ENCODE results near the gene PSMG1.
"Not testable (repeated sequence)": the region's sequence is repeated elsewhere in the genome, so short reads cannot be mapped to it uniquely, and the experiment has no call there.

PSMG1 gene, protein sequence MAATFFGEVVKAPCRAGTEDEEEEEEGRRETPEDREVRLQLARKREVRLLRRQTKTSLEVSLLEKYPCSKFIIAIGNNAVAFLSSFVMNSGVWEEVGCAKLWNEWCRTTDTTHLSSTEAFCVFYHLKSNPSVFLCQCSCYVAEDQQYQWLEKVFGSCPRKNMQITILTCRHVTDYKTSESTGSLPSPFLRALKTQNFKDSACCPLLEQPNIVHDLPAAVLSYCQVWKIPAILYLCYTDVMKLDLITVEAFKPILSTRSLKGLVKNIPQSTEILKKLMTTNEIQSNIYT

DNA sequence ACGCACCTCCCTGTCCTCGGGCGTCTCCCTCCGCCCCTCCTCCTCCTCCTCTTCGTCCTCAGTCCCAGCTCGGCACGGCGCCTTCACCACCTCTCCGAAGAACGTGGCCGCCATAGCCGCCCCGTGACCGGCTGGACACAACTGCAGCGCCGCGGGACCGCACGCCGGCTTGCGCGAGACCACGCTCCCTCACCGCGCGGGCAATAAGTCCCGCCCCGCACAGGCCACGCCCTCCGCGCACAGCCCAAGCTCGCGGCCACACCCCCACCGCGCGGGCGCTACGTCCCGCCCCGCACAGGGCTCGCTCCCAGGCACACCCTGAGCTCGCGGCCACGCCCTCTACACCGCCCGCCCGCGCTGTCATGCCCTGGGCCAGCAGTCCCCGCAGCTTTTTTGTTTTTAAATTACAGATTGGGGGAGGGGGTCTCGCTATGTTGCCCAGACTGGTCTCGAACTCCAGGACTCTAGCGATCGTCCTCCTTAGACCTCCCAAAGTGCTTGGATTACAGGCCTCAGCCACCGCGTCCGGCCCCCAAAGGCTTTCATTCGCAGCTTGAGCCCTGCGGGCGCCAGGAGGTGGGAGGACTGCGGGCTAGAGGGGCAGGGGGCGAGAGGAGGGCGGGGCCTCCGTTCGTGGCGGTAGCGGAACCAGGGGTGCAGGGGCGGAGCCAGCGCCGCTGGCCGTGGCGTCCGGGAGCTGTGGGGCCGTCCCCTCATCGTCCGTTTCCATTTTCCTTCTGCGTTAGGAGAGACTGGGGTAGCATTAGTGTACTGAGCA, at the start of gene PSMG1:
PSMG1 (minus strand) TSS at position 180 of the 778 bp plus-strand sequence; CDS start at position 114, 66 bp downstream.
- DNase-seq = peak; percentile 94

DNA sequence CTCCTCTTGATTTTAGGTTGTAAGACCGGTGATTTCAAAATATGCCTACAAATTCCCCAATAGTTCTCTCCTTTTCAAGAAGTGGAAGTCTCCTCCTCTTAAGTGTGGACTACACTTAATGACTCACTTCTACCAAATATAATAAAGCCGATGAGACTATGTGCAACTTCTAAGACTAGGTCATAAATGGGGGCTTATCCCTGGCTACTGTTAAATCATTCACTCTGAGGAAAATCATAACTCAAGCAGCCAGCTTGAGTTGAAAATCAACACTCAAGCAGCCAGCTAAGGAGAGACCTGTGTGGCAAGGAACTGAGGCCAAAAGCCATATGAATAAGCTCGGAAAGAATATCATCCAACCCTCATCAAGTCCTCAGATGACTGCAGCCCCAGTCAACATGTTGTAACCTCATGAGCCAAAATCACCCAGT, 49.6 kb upstream of the PSMG1 start:
- DNase-seq = no peak

DNA sequence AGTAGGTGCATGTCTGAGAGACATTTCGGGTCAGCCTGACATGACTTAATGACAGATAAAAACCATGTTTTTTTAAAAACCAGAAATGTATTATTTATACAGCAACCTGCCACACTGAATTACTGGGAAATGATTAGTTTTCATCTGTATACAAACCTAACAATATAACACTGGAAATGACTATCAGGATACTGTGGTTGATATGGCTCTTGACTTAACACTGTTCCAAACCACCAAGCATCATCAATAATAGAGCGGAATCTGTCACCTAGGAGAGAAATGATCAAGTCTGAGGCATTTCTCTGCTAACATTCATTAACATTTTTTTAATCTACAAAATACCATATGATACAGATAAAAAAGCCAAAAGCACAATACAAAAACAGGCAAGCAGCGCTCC, 41.7 kb upstream of the PSMG1 start:
- no peak for DNase-seq

DNA sequence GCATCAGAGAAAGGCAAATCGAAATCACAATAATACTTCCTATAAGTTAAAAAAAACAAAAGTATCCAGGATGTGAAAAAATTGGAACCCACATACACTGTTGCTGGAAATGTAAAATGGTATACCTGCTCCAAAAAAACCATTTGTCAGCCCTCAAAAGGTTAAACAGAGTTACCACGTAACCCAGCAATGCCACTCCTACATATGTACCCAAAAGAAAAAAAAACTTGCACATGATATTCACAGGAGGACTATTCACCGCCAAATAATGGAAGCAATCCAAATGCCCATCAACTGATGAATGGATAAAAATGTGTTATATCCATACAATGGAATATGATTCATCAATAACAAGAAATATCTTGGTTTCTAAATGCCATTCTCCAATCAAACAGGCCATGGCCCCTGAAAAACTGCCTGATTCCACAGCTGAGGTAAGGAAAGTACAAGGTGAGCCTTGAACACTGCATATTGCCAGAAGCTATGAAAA, 38.8 kb upstream of the PSMG1 start:
- no peak for DNase-seq

DNA sequence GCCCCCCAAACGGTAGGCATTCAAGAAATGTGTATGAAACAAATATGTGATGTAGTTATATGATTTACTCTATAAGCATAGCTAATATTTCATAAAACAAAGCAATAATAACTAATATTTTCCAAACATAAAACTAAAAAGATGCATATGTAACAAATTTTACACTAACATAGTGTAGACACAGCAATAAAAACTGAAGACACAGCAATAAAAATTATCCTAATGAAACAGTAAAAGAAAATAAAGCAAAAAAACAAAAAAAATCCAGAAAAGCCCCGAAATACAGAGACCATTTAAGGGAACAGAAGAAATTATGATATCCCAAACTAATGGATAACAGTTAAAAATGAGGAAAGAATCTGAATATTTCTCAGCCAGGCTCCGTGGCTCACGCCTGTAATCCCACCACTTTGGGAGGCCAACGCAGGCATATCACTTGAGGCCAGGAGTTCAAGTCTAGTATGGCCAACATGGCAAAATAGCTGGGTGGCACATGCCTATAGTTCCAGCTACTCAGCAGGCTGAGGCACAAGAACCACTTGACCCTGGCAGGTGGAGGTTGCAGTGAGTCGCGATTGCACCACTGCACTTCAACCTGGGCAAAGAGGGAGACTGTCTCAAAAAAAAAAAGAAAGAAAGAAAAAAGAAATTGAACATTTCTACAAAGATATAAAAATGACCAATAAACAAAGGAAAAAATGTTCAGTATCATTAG, 38.2 kb upstream of the PSMG1 start:
- no peak for DNase-seq

DNA sequence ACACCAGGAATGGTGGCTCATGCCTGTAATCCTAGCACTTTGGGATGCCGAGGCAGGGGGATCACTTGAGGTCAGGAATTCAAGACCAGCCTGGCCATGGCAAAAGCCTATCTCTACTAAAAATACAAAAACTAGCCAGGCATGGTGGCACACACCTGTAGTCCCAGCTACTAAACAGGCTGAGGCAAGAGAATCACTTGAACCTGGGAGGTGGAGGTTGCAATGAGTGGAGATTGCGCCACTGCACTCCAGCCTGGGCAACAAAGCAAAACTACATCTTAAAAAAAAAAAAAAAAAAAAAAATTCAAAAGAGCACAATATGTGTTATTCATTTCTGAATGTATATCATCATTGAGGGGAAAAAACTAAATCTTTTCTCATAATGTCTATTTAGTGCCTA, 37.6 kb upstream of the PSMG1 start:
- DNase-seq = not testable (repeated sequence)

DNA sequence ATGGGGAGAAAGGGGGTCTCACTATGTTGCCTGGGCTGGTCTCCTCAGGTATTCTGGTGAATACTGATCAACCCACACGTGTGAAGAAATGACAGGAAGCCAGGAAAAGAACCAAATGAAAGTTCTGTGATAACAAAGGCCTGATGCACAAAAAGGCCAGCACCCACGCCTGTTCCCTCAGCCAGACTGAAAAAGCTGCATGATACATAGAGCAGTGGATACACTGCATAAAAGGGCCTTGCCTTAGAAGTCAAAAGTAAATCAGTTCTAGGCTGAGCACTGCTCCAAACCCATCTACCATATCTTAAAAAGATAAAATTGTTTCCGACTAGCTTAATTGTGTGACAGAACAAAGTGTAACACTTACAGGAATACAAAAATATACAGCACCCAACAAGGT, 36.9 kb upstream of the PSMG1 start:
- DNase-seq = no peak

DNA sequence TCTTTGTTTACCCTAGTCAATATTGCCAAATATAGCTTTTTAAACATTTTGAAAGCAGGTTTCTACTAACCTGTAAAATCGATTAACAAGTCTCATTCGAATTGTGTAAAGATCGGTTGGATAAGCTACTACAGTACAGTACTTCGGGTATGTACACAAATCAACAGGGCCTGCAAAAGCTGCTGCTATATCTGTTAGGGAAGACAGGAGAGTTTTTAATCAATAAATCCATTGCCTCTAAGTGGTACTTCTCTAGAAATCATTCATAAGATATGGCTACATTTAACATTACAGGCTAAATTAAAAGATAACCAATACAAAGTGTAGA, 34.8 kb upstream of the PSMG1 start:
- DNase-seq = no peak

DNA sequence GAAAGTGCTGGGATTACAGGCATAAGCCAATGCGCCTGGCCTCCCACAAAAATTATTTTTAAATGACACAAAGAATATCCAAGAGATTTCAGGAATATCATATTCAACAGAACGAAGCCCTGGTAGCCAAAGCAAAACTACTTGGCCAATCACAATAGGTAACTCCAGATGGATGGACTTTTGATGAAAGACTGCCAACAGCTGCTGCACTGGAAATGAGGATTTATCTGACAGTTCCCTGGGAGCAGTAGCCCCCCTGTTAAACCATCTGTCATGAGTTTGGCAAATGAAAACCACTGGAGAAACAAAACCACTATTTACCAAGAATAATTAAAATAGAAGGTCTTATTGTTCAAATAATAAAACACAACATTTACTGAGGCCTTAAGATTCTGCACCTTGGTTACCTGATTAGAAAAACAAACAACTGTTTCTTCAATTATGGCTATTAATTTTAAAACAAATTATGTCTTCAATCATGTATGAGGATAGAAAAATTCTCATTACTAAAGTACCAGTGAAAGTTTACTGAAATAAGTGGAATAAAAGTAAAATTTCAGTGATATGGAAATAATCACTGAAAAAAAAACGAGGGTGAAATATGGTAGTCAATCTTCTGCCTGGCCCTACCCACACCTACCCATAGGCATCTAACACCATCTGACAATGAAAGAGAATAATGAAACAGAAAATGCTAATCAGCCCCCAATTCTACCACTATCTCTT, 34.3 kb upstream of the PSMG1 start:
- no peak for DNase-seq

DNA sequence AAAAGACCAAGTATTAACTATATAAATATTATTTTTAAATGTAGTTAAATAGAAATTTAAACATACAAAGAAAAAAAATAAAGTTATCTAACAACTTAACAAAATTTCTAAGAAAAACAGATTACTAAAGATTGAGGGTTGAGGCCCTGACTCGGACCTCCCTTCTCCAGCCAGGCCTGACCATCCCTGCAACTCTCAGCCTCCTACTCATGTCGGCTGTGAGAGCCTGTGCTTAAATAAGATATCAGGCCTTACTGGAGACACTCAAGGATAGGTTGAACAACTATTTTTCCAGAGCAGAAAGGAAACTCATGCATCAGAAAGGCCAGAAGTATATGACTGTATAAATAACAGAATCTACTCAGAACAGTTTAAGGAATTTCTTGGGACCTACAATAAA, 33.0 kb upstream of the PSMG1 start:
- no peak for DNase-seq

DNA sequence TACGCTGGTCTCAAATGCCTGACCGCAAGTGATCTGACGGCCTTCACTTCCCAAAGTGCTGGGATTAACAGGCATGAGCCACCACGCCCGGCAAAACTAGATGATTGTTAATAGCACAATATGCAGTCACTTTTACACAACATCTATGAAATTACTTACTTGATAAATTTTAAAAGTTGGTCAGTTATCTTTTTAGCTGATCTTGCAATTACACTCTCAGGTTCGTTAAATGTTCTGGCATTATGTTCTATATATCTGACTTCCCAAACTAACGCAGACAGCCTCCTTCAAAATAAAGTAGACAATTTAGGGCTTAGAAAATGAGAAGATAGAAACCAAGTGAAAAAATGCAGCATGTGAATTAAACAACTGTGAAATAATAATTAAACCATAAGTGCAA, 31.8 kb upstream of the PSMG1 start:
- no peak for DNase-seq

DNA sequence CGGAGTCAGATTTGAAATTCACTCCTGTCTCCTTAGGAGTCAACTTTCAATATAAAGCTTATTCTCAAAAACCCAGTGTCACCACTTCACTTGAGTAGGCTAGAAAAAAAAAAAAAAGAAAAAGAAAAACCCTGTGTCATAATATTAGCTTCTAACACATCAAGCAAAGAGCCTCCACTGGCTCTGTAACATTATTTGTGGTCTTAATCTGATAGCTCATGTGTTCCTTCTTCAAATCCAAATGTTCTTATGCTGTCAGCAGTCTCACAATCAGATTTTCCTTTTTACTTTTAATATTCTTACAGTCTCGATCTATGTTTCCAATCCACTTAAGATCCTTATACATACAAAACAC, 26.1 kb upstream of the PSMG1 start:
- no peak for DNase-seq

DNA sequence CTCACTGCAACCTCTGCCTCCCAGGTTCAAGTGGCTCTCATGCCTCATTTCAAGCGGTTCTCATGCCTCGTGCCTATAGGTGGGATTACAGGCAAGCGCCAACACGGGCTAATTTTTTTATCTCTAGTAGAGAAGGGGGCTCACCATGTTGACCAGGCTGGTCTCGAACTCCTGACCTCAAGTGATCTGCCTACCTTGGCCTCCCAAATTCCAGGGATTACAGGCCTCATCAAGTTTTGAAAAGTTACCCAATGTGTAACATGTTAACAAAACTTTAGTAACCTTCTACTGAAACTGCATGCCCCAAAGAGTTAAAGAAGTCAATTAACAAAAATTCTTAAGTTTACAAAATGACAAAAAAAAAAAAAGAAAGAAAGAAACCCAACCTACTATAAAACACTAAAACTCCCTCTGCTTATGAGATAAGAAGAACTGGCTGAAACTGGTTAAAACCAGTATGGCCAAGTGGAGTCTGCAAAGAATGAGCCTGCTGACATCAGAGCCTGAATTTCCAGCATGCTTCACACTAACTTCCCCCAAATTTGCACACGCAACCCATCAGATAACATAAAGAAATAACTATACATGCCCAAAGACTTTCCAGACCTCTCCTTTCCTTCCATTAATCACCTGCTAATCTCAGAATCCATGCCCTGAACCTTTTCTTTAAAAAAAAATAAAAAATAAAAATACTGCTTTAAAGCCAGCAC, 25.5 kb upstream of the PSMG1 start:
- no peak for DNase-seq

DNA sequence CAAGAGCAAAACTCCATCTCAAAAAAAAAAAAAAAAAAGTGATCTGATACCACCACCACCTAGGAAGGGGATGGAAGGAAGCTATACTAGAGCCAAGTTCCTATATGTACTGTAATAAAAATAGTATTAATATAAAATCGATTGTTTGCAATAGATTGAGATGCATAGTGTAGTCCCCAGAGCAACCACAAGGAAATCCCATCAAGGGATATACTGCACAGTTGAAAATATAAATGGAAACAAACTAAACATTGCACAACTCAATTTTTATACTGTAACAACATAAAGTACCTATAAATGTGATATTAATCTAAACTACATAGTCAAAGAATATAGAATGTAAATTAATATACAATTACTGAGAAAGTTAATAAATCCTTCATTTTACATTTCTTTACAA, 20.9 kb upstream of the PSMG1 start:
- DNase-seq = no peak

DNA sequence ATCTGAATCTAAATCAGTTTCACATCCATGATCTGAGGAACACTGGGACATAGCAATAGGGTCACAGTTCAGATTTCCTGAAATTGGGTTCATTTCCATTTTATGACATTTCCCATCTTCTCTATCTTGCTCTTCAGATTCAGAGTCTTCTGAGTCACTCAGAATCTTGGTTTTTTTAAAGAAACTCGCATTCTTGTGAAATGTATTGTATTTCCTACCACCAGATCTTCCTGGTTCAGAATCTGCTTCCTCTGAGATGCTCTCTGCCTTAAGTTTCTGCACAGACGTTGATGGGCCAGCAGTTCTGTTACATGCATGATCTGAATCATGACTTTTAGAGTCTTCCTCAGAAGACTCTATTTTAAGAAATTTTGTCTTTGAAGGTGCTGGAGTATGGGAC, 15.5 kb upstream of the PSMG1 start:
- DNase-seq = no peak

DNA sequence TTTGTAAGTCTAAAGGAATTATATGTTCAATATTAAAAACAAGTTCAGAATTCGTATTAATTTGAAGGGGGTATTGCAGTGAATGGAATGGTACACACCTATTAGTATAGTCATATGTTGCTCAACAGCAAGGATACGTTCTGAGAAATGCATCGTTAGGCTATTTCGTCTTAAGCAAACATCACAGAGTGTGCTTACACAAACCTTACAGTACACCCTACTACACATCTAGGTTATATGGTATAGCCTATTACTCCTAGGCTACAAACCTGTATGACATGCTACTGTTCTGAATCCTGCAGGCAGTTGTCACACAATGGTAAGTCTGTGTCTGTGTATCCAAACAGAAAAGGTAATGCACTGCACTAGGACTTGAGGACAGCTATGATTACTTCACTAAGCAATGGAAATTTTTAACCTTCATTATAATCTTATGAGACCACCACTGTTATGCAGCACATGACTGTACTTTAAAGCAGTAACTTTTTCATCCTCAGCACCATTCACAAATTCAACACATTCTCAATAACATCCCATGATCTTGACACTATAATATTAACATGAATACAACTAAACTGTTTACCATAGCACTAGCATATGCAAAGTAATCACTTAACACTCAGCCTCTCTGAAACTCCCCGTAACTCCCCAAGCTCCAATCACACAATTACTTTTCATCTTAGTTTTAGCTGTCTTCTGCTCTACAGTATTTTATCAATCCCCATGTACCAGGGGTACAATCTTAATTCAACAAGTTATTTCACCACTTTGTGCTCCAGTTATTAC, 14.4 kb upstream of the PSMG1 start:
- no peak for DNase-seq

DNA sequence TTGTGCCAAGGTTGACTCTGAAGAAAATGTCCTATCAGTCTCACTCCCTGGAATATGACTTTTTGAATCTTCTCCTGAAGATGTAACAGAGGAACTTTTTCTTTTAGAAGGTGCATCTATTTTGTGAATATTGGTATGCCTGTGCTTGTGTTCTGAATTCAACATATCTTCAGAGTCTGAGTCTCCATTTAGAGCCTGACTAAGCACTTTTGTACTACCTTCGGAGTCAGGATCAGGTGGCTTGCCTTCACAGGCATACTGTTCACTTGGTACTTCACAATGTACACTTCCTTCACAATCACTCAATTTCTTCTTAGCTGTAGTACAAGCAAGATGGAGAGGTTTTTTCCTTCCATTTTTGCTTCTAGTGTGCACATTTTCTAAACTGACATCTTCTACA, 13.6 kb upstream of the PSMG1 start:
- DNase-seq = no peak

DNA sequence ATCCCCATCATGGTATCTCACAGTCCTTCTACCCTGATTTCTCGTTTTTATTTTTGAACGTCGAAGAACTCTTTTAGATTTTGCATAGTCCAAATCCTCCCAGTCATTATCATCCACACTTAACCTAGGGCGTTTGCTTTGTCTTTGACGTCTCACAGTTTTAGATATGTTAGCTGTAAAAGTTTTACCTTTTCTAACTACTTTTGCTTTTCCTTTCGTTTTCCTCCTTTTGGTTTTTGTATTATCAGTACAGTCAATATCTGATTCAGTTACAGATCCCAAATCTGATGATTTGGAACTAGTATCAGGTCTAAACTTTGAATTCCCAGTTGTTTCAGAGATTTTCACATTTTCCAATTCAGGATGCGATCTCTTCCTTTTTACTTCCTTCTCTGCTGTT, 13.1 kb upstream of the PSMG1 start:
- no peak for DNase-seq

DNA sequence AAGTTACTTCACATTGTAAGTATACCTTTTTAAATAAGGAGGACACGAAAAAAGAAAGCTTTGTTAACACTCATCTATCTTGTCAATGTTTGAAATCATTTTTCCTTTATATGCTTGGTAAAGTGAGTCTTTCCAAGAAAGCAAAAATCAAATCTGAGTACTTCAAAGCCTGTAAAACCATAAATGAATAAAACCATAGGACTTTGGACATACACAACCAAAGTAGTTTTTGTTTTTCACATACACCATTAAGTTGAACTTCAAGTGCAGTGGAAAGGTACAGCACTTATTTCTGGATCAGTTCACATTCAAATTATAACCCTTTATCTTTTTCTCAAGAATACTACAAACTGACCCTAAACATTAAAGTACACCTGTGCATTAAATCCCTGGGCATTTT, 10.1 kb upstream of the PSMG1 start:
- no peak for DNase-seq

DNA sequence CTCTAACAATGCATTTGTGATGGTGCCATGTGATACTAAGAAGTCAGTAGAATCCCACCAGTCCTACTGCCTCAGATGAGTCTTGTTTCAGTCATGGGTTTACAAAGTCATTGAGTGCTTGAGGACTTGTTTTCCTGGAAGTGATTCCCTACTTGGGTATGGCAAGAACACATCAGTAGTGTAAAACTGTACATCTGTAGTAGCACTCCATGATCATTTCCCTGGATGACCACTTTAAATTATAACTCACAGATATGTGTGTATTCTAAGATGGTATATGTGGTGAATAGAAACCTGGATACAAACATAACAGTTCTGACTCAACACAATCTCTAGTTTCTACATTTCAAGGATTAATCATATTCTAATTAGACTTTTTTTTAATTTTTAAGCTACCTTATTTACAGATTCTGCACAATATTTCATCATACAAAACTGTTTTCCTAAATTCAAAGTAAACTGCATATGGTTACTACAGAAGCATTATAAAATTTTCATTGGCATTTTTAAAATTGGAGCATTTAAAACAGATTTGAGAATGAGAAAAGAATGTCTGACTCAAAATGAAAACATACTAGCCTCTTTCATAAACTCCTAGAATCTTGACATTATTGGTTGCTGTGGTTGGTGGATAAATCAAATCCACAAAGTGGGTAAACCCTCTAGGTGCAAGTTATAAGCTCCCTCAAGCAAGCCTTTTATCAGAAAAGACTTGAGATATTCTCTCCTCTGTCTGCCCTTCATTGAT, 6.8 kb upstream of the PSMG1 start:
- no peak for DNase-seq

DNA sequence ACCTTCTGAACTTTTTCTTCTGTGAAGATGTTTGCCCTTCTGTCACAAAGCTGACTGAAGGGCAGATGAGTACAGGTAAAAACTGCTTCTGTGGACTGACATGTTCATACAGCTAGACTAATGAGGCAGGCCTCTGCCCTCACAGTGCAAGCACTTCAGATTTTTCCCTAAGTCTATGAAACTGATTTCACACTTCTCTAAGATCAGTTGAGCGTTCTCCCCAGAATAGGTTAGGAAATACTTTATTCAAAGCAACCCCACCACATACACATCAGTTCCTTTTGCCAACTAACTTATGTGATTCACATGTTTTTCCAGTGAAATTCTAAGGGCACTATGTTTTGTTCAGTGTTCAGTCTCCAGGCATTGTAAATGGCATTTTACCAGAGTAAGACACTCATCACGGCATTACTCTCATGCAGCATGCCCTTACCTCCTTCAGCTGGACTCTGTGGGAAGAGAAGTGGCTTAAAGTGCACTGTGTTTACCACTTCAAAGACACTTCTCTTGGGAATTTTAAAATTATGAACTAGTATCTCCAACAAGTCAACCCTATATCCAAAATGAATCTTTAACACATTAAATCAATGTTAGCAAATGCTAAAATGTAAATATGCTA, 5.4 kb upstream of the PSMG1 start:
- DNase-seq = no peak

Measured in stimulated activated CD4-positive, alpha-beta T cell treated with anti-CD3 and anti-CD28 coated beads, Interleukin-1b, Interleukin-23, amount 100 ng/mL, for 48 hours (primary cell).